HG03108 (cell line): ENCODE results near the gene UCN.
"Not testable (repeated sequence)": the region's sequence is repeated elsewhere in the genome, so short reads cannot be mapped to it uniquely, and the experiment has no call there.

Source experiments
- ATAC-seq: cut with Tn5 transposase; IDR thresholded peaks from one replicate; pipeline ENCODE4 v1.9.1; 2021; ENCODE audit warnings: moderate library complexity; ENCODE audit not compliant: unreplicated experiment

The UCN gene

DNA sequence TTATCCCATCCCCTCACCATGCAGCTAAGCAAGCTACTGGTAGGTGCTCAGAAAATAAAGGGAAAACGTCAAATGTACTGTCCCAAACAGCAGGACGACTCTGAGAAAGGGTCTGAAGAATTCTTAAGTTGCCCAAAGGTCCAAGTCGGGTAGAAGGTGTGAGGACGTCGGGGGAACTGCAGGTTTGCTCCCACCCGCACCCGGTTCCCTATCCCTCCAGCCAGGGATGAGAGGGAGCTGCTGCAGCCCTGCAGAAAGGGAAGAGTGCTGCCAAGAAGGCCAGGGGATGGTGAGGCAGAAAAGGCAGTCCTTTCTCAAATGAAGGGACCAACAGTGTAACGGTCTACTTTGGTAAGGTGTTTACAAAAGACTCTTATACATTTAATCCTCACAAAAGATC is 6.9 kb upstream of the UCN start:
- no peak for ATAC-seq

DNA sequence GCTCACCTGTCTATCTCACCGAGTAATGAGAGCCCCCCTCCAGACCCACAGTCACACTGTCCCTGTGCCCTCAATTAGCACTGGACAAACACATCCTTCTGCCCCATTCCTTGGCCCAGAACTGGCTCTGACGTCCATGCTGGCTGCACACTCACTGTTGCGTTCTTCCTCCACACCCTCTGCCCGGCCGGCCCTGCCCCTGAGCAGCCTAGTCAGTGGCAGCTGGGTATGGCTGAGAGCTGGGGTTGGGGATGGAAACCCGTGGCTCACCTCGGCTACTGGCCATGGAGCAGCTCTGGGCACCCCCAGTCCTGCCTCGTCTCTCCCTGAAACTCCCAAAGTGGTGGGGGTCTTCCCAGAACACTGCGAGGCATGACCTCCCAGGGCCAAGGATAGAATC is 6.5 kb upstream of the UCN start:
- no peak for ATAC-seq

DNA sequence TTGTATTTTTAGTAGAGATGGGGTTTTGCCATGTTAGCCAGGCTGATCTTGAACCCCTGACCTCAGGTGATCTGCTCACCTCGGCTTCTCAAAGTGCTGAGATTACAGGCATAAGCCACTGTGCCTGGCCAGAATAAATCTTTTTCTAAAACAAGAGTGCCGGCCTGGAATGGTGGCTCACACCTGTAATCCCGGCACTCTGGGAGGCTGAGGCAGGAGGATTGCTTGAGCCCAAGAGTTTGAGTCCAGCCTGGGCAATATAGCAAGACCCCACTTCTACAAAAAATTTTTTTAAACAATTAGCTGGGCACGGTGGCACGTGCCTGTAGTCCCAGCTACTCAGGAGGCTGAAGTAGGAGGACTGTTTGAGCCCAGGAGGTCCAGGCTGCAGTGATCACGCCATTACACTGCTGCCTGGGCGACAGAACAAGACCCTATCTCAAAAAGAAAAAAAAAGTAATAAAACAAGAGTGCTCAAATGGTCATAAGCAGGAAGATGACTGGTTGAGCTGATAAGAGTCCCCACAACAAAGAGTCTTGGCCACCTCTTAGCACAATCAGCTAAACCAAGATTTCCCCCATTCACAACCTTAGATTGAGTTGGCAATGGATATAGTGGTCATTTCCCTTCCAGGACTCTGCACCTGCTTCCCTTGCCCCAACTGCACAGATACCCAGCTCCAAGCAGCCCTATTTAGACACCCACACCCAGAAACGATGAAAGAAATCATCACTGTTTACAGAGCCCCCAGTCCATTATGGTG is 5.8 kb upstream of the UCN start:
- ATAC-seq: no peak

DNA sequence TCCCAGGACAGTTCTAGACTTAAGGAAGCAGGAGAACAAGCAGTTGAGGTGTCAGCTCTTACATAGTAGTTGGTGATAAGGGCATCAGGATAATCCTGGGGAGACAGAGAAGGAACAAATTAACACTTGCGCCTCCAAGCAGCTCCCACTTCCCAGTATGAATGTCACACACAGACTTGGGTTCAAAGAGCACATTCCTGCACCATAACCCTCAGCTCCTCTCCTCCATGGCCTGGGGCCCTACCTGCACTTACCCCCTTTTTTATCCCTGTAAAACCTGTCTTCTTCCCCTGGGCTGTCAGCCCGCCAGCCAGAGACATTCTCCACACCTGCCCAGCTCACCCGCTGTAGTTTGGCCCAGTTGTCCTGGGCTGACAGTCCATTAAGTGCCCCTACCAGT is 3.9 kb upstream of the UCN start:
- no peak for ATAC-seq

DNA sequence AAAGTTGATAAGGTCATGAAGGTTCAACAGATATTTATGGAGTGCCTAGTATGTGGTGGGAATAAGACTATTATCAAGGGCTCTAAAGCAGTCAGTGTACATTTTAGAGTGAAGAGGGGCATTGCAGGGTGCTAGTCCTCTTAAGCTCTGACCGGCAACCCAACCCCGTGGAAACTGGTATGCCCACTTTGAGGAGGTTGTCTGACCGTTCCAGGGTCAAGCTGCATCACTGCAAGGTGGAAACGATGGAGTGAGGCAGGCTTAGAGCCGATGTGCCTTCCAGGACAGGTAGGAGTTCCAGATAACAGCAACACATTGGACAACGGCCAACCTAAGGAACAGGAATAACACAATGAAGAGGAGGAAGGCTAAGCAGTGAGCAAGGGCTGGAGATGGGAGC is 1.4 kb upstream of the UCN start:
- no peak for ATAC-seq

DNA sequence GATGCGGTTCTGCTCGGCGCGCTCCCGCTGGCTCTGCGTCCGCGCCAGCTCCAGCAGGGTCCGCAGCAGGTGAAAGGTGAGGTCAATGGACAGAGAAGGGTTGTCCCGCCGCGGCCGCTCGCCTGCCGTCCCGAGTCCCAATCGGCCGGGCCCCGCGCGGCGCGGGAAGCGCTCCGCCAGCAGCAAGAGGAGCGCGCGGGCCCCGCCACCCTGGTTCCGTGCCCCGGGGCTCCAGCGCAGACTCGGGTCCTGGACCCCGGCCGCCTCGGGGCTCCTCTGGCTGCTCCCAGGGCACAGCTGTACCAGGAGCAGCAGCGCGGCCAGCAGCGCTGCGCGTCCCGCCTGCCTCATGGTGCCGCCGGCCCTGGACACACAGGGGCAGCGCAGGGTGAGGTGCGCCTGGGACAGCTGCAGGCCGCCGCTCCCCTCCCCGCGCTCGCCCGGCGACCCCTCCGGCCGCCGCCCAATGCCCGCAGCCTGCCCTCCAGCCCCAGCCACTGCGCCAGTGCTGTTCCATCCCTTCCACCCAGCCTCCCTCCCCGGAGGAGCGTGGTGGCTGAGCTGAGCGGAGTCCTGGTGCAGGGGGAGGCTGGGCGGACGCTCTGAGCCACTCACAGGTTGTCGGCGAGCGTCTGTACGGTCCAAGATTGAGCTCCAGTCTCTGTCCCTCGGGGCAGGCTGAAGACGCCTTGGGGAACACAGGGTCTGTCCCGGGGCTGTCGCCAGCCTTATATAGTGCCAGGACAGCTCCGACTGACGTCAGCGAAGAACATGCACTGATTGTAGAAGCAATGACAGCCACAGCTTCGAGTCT is 493 bp downstream of the UCN start:
- ATAC-seq: no peak

DNA sequence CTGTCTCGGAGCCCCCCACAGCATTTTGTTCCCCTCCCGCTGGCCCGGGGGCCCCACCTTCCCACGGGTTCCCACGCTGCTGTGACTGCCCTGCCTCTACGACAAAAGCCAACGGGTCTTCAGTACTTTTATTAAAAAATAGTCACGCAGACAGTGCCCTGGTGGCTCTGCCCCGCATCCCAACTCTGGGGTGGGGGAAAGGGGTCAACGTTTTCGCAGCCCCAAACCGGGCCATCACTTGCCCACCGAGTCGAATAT is 1.0 kb downstream of the UCN start:
- ATAC-seq: no peak

DNA sequence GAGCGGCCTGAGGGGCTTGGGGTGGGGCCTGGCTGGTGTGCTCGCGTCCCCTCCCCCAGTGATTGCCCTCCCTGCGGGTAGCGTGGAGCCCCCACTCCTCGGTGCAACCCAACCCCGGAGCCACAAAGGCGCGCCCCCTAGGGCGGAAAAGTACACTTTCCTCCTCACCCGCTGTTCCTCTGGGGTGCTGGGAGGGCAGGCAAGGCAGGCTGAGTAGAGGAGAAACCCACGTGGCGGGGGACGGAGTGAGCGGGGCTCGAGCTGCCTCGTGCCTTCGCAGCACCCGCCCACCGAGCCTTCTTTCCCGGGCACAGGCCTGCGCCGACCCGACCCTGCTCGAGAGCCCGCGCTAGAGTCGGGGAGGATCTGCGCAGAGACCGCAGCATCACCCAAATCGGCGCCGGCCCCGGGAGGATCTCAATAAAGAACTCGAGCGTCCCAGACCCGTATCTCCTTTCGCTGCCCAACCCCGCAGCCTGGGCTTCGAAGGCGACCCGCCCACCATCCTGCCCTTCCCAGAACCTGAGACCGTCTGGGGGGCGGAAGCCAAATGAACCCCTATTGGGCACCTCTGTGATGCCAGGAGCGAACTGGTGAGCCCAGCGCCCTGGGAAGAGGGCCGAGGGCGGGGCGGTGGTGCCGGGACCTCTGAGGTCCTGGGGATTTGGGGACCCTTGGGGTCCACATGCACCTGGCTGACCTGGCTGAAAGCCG is 1.5 kb downstream of the UCN start:
- ATAC-seq: no peak

DNA sequence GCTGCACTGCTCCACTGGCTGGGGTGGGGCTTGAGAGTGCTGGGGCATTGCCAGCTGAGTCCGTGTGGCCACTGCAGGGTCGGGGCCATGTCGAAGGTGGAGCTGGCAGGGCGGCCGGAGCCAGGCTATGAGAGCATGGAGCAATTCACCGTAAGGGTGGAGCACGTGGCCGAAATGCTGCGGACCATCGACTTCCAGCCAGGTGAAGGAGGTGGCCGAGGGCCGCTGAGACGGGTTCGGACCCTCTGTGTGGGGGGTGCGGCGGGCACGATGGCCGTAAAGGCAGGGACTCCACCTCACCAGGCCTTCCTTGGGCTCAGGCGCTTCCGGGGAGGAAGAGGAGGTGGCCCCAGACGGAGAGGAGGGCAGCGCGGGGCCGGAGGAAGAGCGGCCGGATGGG is 2.1 kb downstream of the UCN start:
- no peak for ATAC-seq

DNA sequence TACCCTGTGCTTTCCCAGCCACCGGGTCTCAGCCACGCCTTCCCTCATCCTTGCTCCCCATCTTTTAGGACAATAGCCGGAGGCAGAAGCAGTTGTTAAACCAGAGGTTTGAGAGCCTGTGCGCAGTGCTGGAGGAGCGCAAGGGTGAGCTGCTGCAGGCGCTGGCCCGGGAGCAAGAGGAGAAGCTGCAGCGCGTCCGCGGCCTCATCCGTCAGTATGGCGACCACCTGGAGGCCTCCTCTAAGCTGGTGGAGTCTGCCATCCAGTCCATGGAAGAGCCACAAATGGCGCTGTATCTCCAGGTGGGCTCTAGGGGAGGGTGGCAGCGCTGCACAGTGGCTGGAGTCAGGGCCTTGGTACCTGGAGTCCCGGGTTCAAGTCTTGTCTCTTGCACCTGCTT is 2.7 kb downstream of the UCN start:
- no peak for ATAC-seq

DNA sequence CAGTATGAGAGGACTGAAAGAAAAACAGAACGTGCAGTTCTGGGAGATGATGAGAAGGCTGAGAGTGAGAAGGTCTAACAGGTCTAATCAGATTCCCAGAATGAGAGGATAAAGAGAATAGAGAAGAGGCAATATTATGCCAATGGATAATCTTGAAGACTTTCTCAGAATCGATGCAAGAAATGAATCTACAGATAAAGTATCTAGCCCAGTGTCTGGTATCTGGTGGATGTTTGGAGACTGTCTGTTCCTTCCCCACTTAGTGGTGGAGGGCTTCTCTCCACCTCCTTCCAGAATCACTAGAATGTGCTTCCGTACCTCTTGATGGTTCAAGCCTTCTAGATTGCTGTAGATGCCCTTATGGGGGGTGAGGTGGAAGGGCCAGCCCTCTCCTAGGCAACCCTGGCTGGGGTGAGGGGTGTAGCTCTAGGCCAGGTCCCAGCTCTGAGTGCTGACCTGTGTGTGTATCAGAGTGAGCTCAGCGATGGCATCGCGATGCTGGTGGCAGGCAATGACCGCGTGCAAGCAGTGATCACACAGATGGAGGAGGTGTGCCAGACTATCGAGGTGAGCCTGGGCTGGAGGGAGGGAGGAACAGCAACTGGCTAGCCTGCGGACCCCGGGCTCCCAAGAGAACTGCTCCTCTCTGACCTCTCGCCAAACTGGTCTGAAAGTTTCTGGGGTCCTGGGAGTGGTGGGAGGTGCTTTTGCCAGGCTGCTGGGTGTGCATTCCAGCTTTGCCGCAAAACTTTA is 3.6 kb downstream of the UCN start:
- no peak for ATAC-seq

DNA sequence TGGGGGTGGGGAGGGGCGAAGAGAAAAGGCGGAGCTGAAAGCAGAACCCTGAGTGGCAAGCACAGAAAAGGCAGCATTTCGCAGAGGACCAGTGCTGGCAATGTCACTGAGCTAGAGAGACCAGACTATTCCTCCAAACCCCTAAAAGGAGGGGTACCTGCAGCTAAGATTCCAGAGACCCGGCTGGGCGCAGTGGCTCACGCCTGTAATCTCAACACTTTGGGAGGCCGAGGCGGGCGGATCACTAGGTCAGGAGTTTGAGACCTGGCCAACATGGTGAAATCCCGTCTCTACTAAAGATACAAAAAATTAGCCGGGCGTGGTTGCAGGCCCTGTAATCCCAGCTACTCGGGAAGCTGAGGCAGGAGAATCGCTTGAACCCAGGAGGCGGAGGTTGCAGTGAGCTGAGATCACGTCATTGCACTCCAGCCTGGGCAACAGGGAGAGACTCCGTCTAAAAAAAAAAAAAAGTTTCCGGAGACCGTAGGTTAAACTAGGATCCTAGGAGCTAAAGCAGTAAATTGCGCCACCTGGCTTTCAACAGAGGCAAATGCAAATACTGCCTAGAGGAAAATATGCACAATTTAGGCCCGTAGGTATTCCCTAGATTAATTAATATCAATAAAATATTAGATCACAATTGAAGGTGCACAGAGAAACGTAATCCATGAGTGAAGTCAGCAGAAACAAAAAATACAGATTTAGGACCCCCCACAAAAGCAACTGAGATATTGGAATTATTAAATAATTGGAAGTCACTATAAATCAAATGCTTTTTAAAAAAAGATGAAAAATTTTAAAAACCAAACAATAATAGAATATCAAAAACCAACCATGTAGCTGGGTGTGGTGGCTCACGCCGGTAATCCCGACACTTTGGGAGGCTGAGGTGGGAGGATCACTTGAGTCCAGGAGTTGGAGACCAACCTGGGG is 4.9 kb downstream of the UCN start:
- no peak for ATAC-seq

DNA sequence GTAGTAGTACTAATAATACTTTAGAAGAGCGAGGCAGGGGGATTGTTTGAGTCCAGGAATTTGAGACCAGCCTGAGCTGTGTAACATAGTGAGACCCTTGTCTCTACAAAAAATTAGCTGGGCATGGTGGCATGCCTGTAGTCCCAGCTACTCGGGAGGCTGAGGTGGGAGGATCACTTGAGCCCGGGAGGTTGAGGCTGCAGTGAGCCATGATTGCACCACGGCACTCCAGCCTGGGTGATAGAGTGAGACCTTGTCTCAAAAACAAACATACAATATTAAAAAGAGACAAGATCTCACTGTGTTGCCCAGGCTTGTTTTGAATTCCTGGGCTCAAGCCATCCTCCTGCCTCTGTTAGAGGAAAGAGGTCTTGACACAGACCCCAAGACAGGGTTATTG is 7.6 kb downstream of the UCN start:
- not testable (repeated sequence) for ATAC-seq

DNA sequence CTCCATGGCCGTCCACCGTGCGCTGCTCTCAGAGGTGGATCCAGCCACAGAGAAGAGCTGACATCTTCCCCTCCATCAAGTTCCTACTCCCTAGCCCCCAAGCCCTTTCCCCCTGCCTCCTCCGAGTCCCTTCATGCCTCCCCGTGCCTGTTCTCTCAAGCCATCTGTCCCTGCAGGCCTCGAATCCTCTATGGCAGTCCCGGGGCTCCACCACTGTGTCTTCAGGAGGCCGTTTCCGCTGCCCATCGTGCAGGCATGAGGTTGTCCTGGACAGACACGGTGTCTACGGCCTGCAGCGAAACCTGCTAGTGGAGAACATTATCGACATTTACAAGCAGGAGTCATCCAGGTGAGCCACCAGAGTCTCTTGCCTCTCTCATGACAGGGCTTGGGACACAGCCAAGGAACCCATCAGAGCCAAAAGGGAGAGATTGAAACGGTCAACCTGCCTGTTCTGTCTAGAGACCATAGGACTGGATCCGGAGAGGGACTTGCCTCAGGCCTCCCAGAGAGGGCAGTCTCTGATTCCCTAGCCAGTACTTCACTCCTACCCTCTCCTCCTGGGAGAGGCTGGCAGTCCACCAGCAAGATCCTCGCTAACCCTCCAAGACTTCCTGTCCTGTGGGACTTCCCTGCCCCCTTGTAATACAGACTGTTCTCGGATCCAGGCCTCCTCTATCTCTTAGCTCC is 9.7 kb downstream of the UCN start:
- no peak for ATAC-seq

DNA sequence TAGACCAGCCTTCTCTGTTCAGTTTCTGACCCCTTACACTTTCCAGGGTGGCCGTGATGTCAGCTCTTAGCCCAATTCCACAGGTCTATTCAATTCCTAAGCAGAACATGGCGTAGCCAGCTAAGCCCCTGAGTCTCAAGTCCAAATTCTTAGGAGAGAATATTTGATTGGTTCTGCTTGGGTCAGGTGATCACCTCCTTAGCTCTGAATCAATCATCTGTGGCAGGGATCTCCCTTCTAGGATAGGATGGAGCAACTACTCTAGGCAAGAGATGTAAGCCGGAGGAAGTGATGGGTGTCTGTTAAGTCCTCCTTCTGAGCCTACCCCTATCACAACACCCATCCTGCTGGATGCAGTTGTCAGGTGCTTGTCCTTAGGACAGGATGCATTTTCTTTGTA is 11.1 kb downstream of the UCN start:
- ATAC-seq: no peak

DNA sequence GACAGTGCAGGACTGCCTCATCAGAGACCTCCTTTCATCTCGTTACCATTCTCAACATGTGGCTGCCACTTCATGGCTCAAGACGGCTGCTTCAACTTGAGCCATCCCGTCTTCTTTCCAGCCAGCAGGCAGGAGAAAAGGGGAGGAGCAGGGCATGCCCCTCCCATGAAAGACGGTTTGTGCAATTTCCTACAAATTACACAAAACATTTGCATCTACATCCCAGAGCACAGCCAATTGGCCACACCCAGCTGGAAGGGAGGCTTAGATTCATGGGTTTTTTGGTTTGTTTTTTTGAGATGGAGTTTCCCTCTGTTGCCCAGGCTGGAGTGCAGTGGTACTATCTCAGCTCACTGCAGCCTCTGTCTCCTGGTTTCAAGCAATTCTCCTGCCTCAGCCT is 11.8 kb downstream of the UCN start:
- no peak for ATAC-seq

DNA sequence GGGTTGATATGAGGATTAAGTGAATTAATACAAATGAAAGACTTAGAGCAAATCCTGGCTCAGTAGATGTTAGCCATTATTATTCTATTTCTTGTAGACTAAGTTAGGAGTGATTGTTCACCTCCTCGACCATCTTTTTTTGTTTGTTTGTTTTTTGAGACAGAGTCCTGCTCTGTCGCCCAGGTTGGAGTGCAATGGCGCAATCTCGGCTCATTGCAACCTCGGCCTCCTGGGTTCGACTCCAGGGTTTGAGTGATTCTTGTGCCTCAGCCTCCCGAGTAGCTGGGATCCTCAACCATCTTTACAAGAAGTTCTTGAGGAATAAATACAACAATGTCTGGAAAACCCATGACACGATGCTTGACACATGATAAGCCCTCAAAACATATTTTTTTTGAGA is 13.3 kb downstream of the UCN start:
- ATAC-seq: no peak

DNA sequence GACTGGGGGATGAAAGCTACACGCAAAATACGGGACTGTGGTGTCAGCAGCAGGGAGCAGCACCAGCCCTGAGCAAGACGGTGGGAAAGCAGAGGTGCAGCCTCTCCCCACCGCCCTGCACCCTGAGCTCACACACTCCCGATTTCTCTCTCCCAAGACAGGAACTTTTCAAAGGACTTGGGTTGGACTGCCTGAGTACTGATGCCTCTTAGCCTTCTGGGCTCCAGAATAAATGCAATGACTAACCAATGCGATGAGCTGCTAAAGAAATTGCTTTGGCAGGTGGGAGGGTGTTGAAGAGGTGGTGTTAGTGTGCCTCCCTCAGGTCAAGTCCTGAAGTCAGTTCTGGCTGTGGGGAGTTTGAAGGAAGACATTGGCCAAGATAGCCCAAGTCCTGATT is 16.4 kb downstream of the UCN start:
- ATAC-seq: no peak

DNA sequence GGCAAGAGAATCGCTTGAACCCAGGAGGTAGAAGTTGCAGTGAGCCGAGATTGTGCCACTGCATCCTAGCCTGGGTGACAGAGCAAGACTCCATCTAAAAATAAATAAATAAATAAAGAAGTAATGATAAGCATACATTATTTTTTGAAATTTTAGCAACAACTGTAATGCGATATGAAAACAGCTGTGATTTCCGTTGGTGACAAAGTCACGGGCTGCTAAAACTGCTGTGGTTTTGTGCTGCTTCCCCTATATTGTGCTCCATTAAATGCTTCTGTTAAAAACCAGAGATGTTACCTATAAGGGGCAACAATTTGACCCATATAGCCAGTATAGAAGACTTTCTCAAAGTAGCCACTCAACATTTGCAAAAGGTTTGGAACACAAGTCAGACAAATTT is 17.7 kb downstream of the UCN start:
- no peak for ATAC-seq

DNA sequence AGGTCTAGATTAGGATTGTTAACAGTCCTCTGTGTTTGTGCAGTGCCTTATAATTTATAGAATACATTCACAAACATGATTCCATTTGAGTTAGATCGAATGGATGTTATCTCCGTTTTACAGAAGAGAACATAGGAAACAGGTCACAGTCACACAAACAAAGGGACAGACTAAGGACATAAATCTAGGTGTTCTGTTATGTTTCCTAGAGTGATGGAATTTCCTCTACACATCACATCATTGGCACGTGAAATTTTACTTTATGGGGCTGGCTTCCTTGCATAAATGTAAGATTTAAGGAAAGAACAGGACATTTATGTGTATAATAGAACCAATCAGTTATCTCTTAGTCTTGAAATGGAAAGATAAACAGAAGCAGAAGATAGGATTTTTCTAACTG is 19.6 kb downstream of the UCN start:
- no peak for ATAC-seq
